ENCODE results near the gene ANKRD13B. TPM values are rescaled to one million over a fixed set of nuclear protein-coding genes. Genes with fewer than 3 reads are reported as not detected.

ANKRD13B gene
- total and polyA plus RNA-seq, 2 of the 13 experiments (the other 11 are each of a cell fraction or from before 2014, with no cell fraction given) = 1.7 to 1.8 TPM

- H3K36me3 ChIP-seq (replicated peaks in 1 of 2; ENCODE audit: control insufficient read depth in 1 of 2, insufficient read depth in 2 of 2, low read length in 2 of 2) = peaks cover 5 to 17% of the 10 kb centered on the region in 2 experiments; a peak in 4 of 5 replicates
- POLR2A ChIA-PET = interaction anchor here (1.1 to 1.6 kb wide), 3 partner anchors 10 to 281 kb away, joined by 3 to 23 read pairs (median 16); partner anchors contain the start of genes ABHD15, ANKRD13B and NUFIP2
- no peak for TF ChIP-seq SMARCC2 (IDR thresholded peaks at IDR 0.05)
- TF ChIP-seq HNRNPL (IDR thresholded peaks at IDR 0.05; ENCODE audit: low read depth, low read length) = 0 out of 2 replicates have a peak, but pooled peaks have one; percentile 47
- TF ChIP-seq ZBTB25 (CRISPR knock-in tag; IDR thresholded peaks at IDR 0.05) = no peak
- no peak for TF ChIP-seq PCBP1 (IDR thresholded peaks at IDR 0.05; ENCODE audit: borderline replicate concordance, low read depth, low read length)
- peak; percentile 10; the same call in 1 of the 2 replicates for TF ChIP-seq CCDC6 (CRISPR knock-in tag; IDR thresholded peaks at IDR 0.05)
- TF ChIP-seq SP4 (CRISPR knock-in tag; IDR thresholded peaks at IDR 0.05) = peak; percentile 23; the same call in 1 of the 2 replicates
- 0 out of 2 replicates have a peak, but pooled peaks have one; percentile 21 for TF ChIP-seq NRL (CRISPR knock-in tag; IDR thresholded peaks at IDR 0.05; ENCODE audit: borderline replicate concordance)
- TF ChIP-seq BCL6 (CRISPR knock-in tag; IDR thresholded peaks at IDR 0.05) = no peak
- TF ChIP-seq ETV6 (CRISPR knock-in tag; conservative IDR thresholded peaks at IDR 0.05) = no peak
- TF ChIP-seq ZNF510 (CRISPR knock-in tag; IDR thresholded peaks at IDR 0.05; ENCODE audit: low read depth) = no peak
- no peak for TF ChIP-seq CSRNP2 (CRISPR knock-in tag; conservative IDR thresholded peaks at IDR 0.05; ENCODE audit: low read depth)
- TF ChIP-seq ZNF552 (CRISPR knock-in tag; IDR thresholded peaks at IDR 0.05; ENCODE audit: borderline replicate concordance) = no peak
Measured at GRCh38 chr17:29575511-29576213, 17.3 kb upstream of the ANKRD13B start.

More at GRCh38 chr17:29575511-29576213, 17.3 kb upstream of the ANKRD13B start:
- BruUV-seq (replicated peaks) = no TSS peak
- H3K79me2 ChIP-seq (ENCODE audit: insufficient read depth, low read length) = no peaks in the 10 kb centered on the region
- no peaks in the 10 kb centered on the region for H3K27me3 ChIP-seq (ENCODE audit: control insufficient read depth in 1 of 2, insufficient read depth in 2 of 2, low read length in 2 of 2)
- H4K20me1 ChIP-seq (ENCODE audit: insufficient read depth, low read length) = no peaks in the 10 kb centered on the region
- intact Hi-C loops (cut with micrococcal nuclease; ENCODE audit: unreplicated experiment) = loop anchor here (2.0 kb wide), 1 partner anchor 15 kb away; no protein-coding TSS in a partner anchor
- no peak overlapping the region for H3K9ac ChIP-seq (ENCODE audit: insufficient read depth, low read depth, low read length)
- CTCF ChIA-PET (ENCODE audit: low intra/inter-chr PET ratio, low total read pairs) = interaction anchor here (1.0 to 1.2 kb wide), 2 partner anchors 16 to 43 kb away, joined by 4 to 5 read pairs; no protein-coding TSS in a partner anchor
- no peak for DNase-seq (ENCODE audit: low spot score)
- WGBS (ENCODE audit: low lambda C conversion rate) = 89% methylated on average over 15 of the region's 28 CpGs
- H3K4me3 ChIP-seq (replicated peaks in 1 of 3; ENCODE audit: insufficient read depth in 1 of 3, low read depth in 2 of 3, low read length in 3 of 3) = no peak overlapping the region
- H3K27ac ChIP-seq (ENCODE audit: extremely low read length, insufficient read depth, low read length) = peak overlapping the region; percentile 60
- no peaks in the 10 kb centered on the region for H3K9me3 ChIP-seq (ENCODE audit: low read length)
- no peak for ATAC-seq
- no peak overlapping the region for H2AFZ ChIP-seq (ENCODE audit: low read length)
- peaks cover 23% of the 10 kb centered on the region for H3K4me1 ChIP-seq (ENCODE audit: insufficient read depth, low read length)
- peak overlapping the region; percentile 59; the same call in 1 of the 2 replicates for H3K4me2 ChIP-seq (ENCODE audit: low read depth, low read length)
- no peak for FAIRE-seq
- in situ Hi-C loops (cut with HindIII; ENCODE audit: extremely low pct_ligation_motif_present, low pct_unique_long_range_greater_than_20kb) = no loop called here

Data from HepG2 (cell line).